ENCODE results near the gene IFNA14. TPM values are rescaled to one million over a fixed set of nuclear protein-coding genes. Genes with fewer than 3 reads are reported as not detected.
"Not testable (repeated sequence)": the region's sequence is repeated elsewhere in the genome, so short reads cannot be mapped to it uniquely, and the experiment has no call there.

Gene IFNA14
- total and polyA plus RNA-seq, 7 donors, result not detected

GRCh38 chr9:21244836-21245235 is 5.0 kb upstream of the IFNA14 start:
- intact Hi-C loops (cut with DNase I), result no loop called here
- no peaks in the 10 kb centered on the region for H3K4me1 ChIP-seq
- no peak overlapping the region for H3K4me3 ChIP-seq
- no peaks in the 10 kb centered on the region for H3K9me3 ChIP-seq
- 44 to 61% methylated on average over 2 of the region's 2 CpGs for WGBS, 2 donors
- no peaks in the 10 kb centered on the region for H3K36me3 ChIP-seq
- no peaks in the 10 kb centered on the region for H3K27me3 ChIP-seq
- no peak for TF ChIP-seq CTCF (IDR thresholded peaks at IDR 0.05)
- no peak for TF ChIP-seq POLR2A (IDR thresholded peaks at IDR 0.05)
- no peak overlapping the region for H3K27ac ChIP-seq
- no peak for DNase-seq

- WGBS, 2 donors, result 4 to 8% methylated on average over 1 of the region's 1 CpG
- H3K9me3 ChIP-seq, H3K4me1 ChIP-seq: not testable (repeated sequence)
Measured at GRCh38 chr9:21236360-21236714, 3.5 kb downstream of the IFNA14 start.

GRCh38 chr9:21235468-21236359 is 4.1 kb downstream of the IFNA14 start:
- H3K9me3 ChIP-seq, H3K27me3 ChIP-seq, H3K4me1 ChIP-seq, H3K36me3 ChIP-seq, H3K27ac ChIP-seq, DNase-seq, H3K4me3 ChIP-seq: not testable (repeated sequence)
- WGBS, 2 donors, result 32 to 40% methylated on average over 8 of the region's 8 CpGs
- peak in 2 of 4 experiments; percentile 21 for TF ChIP-seq CTCF (IDR thresholded peaks at IDR 0.05)
- intact Hi-C loops (cut with DNase I), result loop anchor here (5.0 kb wide), 1 partner anchor 552 kb away; no protein-coding TSS in a partner anchor

More at GRCh38 chr9:21236360-21236714, 3.5 kb downstream of the IFNA14 start:
- H3K27me3 ChIP-seq, H3K4me3 ChIP-seq, DNase-seq, H3K36me3 ChIP-seq, H3K27ac ChIP-seq: not testable (repeated sequence)
- intact Hi-C loops (cut with DNase I), result loop anchor here (5.0 kb wide), 1 partner anchor 551 kb away; no protein-coding TSS in a partner anchor

GRCh38 chr9:21234153-21234687 is 5.6 kb downstream of the IFNA14 start:
- intact Hi-C loops (cut with DNase I), result no loop called here
- Histone ChIP-seq H3K27me3 (no peaks in the 10 kb centered on the region), H3K36me3 (no peaks in the 10 kb centered on the region), H3K4me3 (no peak overlapping the region), H3K27ac (no peak overlapping the region), H3K9me3 (no peaks in the 10 kb centered on the region), H3K4me1 (no peaks in the 10 kb centered on the region)
- 86 to 88% methylated on average over 4 of the region's 4 CpGs for WGBS, 2 donors
- TF ChIP-seq POLR2AphosphoS5 (IDR thresholded peaks at IDR 0.05), result no peak
- no peak for TF ChIP-seq POLR2A (IDR thresholded peaks at IDR 0.05)
- no peak for TF ChIP-seq CTCF (IDR thresholded peaks at IDR 0.05)
- no peak for TF ChIP-seq EP300 (IDR thresholded peaks at IDR 0.05)
- DNase-seq, result no peak

GRCh38 chr9:21233258-21233657 is 6.5 kb downstream of the IFNA14 start:
- no peaks in the 10 kb centered on the region for H3K27me3 ChIP-seq
- 92 to 99% methylated on average over 2 of the region's 2 CpGs for WGBS, 2 donors
- no peak for DNase-seq
- H3K4me1 ChIP-seq, result no peaks in the 10 kb centered on the region
- H3K27ac ChIP-seq, result no peak overlapping the region
- TF ChIP-seq POLR2A (IDR thresholded peaks at IDR 0.05), result no peak
- no peak for TF ChIP-seq CTCF (IDR thresholded peaks at IDR 0.05)
- no peak for TF ChIP-seq EP300 (IDR thresholded peaks at IDR 0.05)
- H3K9me3 ChIP-seq, result no peaks in the 10 kb centered on the region
- H3K36me3 ChIP-seq, result no peaks in the 10 kb centered on the region
- intact Hi-C loops (cut with DNase I), result no loop called here
- no peak overlapping the region for H3K4me3 ChIP-seq
